ENCODE measurements around the gene CFAP161.

The CFAP161 gene

DNA sequence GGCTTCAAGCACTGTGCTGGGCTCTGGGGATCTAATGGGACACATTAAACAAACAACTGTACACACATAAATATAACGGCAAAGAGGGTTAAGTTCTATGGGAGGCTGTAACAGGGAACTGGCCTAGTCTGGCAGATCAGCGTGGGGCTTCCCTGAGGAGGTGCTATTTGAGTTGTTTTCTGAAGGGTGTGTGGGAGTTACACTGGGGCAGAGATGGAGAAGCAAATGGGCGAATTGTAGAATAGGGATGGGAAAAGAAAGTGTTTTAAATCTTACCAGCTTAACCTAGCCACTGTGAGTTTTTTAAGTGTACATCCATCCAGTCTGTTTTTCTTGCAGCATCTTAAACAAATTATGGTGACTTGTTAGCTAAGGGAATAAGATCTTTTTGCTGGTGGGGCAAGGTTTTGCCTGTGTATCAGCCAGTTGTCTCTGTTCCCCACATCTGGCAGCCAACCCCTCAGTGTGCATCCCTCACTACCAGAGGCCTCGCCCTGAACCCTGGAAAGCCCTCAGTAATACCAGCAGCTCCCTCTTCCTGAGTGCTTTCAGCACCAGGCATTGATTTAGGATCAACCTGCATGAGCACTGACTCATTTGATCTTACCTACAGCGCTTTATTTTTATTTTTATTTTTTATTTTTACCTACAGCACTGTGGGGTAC, 51.7 kb downstream of the CFAP161 start:
- no peak for DNase-seq

GRCh38 chr15:81188354-81188753, 54.3 kb downstream of the CFAP161 start:
- no peak for DNase-seq

- DNase-seq: no peak
These were observed 55.7 kb downstream of the CFAP161 start for GRCh38 chr15:81189583-81190283.

DNA sequence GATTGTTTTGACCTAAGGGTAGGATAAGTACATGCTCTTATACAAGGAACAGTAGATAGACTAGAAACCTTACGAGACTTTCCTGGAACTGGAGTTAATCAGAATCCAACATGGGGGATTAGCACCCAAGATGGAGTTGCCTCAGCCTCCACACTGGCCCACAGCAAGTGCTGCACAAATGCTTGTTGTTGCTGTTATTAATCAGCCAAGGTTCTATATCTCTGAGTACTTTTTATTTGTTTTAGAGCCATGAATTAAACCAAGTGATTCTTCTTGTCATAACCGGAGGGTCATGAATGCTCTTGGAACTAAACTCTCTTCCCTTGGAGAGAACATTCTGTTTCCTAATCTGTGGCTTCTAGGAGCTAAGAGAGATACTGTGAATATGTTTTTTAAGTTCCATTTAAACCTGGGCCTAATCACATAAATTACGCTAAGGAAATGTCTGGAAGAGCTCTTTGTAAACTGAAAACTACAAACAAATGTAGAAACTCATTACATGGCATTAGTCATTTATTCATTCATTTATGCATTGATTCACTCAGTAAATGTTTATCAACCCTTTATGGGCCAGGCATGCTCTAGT, 56.9 kb downstream of the CFAP161 start:
- no peak for DNase-seq

DNA sequence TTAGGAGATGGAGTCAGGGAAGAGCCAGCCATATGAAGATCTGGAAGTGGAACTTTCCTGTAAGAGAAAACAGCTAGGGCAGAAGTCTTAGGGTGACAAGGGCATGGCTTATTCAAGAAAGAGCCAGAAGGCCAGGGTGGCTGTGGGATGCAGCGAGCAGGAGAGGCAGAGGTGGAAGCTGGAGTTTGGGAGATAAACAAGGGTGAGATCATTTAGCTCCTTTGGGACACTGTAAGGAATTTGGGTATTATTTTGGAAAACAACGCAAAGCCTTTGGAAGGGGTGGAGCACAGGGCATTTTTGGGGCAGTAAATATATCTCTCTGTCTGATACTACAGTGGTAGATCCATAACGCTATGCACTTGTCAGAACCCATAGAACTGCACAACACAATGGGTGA, 57.6 kb downstream of the CFAP161 start:
- no peak for DNase-seq

DNA sequence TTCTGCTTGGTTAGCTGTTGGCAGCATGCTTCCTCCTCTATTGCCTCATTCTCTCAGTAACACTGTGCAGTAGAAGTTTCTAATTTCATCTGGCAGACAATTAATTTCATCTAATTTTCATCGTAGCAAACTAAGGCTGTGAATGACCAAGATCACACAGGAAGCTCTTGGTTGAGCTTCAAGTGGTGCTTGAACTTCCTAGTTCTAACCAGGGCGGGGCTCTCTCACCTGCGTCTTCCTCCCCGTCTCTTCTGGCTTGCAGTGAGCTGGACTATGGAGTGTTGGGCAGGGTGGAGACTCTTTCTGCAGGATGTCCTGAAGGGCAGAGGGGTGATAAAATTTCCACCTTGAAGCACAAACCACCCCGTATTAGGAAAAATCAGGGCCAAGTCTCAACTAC, 60.7 kb downstream of the CFAP161 start:
- DNase-seq: no peak

- DNase-seq: no peak
These were observed 61.3 kb downstream of the CFAP161 start for GRCh38 chr15:81195339-81195864.

DNA sequence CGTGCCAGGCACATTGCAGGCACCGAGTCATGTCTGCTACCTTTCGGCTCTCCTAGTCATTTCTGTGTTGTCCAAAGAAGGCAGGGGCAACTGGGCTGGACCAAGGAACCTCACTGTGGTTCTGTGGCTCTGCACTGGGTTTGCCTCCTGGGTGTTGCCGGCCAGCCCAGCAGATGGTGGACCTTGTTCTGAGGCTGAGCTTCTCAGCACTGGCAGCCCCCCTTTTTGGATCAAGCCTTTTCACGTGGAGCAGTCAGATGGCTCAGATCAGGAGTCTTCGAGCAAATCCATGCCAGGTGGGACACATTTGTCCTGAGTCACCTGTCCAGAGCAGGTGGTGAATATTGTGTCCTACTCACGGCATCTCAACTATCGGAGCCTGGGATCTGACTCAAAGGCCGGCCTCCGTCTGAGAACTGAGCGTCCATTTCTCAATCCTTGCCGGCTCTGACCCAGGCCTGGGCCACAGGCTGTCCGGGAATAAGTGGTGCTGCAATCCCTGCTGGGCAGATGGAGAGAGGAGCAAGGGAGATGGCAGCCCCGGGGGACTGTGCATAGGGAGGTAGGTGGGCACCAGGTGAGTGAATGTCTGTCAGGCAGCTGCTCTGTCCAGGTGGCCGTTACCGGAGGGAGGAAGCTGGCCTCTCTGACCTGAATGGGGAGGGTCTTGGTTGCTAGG, 62.6 kb downstream of the CFAP161 start, which contains the start of gene IL16:
IL16 (plus strand) TSS at position 304 of the 679 bp plus-strand sequence. CDS start 28,521 bp downstream, outside the sequence.
- no peak for DNase-seq

DNA sequence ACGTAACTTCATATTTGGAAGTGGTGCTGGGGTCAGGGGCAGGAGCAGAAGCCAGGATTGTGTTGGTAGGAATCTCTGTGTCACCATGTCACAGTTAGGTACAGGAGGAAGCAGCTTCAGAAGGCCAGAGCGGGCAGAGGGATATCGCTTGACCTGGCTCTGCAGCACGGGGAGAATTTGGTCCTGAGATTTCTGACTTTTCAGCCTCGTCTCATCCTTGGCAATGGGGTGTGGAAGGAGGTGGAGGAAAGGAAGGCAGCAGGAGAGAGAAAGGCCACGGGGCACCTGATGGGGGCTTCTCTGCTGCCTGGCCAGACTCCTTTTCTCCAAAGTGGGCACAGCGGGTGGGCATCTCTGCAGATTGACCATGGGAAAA, 63.2 kb downstream of the CFAP161 start:
- no peak for DNase-seq

- no peak for DNase-seq
These were observed 63.7 kb downstream of the CFAP161 start for GRCh38 chr15:81197688-81198281.

Data from CD4-positive, alpha-beta T cell treated with Interleukin-1 beta for 1 hour (primary cell).